HUES64 (cell line): ENCODE measurements around the gene DHRS1.

Experiments
- H3K27ac ChIP-seq: 2 replicates; pipeline ENCODE4 v1.7.0; 2013; ENCODE audit warnings: low read depth, low read length, inconsistent platforms
- H3K27me3 ChIP-seq: 2 replicates; pipeline ENCODE4 v1.6.1; 2013; ENCODE audit warnings: mild to moderate bottlenecking, low read length; ENCODE audit not compliant: insufficient read depth
- H3K36me3 ChIP-seq: 2 replicates; pipeline ENCODE4 v1.6.1; 2013; ENCODE audit warnings: mild to moderate bottlenecking, low read length; ENCODE audit not compliant: insufficient read depth
- H3K4me1 ChIP-seq: 2 replicates; pipeline ENCODE4 v1.6.1; 2013; ENCODE audit warnings: mild to moderate bottlenecking, low read length, moderate library complexity; ENCODE audit not compliant: insufficient read depth
- H3K4me3 ChIP-seq: 2 replicates; pipeline ENCODE4 v1.5.1; 2013; ENCODE audit warnings: mild to moderate bottlenecking, low read length, moderate library complexity
- H3K9ac ChIP-seq: 2 replicates; pipeline ENCODE4 v1.6.1; 2013; ENCODE audit warnings: mild to moderate bottlenecking, low read depth, low read length
- H3K9me3 ChIP-seq: 2 replicates; pipeline ENCODE4 v1.6.1; 2013; ENCODE audit warnings: low read depth, low read length; ENCODE audit not compliant: insufficient read depth
- WGBS: fragments of 150-250, 120-280 bp; methylation state at CpG from one replicate; pipeline ENCODE4 v1.1.7; 2013; ENCODE audit warnings: missing lambda C conversion rate; 5-methylcytosine and 5-hydroxymethylcytosine counted together

DHRS1 gene

DNA sequence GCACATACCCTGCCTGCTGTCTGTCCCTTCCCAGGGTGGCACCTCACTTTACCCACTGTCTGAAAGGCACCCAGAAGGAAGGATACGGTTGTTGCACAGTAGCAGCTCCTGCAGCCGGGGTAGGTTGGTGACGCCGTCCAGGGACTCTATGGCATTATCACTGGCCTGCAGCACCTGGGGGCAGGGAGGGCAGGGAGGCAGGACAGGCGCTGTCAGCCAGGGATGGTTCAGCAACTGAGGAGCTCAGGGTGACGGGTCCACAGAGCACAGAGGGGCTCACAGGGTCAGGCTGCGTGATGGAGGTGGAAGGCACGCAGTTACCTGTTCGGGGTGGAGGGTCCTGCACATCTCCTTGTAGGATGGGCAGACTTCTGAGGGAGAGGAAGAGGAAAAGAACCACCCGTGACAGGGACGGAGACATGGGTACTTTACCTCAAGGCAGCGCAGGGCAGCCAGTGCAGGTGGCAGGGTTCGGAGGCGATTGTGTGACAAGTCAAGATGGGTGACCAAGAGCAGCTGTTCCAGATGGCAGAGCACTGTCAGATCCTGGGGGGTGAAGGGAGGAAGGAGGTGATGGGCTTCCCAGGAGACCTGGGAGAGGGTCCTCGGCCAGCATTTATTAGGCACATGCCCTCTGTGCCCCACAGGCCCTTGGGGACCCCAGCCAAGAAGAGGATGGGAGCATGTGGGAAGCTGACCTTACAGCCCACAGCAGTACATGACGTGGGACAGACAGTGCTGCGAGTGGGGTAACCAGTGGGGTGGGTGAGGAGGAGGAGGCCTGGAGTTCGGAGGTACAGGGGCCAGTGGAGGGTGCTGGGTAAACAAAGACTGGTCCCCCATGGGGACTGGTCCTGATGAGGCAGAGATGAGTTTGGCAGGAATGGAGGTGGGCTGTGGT, 33.0 kb downstream of the DHRS1 start:
- H3K27ac ChIP-seq, result no peak overlapping the region
- no peaks in the 10 kb centered on the region for H3K27me3 ChIP-seq
- no peak overlapping the region for H3K4me3 ChIP-seq
- 92% methylated on average over 18 of the region's 18 CpGs for WGBS
- peaks cover 11% of the 10 kb centered on the region; the same call in 1 of the 2 replicates for H3K36me3 ChIP-seq
- no peaks in the 10 kb centered on the region for H3K4me1 ChIP-seq
- no peaks in the 10 kb centered on the region for H3K9me3 ChIP-seq
- no peak overlapping the region for H3K9ac ChIP-seq

DNA sequence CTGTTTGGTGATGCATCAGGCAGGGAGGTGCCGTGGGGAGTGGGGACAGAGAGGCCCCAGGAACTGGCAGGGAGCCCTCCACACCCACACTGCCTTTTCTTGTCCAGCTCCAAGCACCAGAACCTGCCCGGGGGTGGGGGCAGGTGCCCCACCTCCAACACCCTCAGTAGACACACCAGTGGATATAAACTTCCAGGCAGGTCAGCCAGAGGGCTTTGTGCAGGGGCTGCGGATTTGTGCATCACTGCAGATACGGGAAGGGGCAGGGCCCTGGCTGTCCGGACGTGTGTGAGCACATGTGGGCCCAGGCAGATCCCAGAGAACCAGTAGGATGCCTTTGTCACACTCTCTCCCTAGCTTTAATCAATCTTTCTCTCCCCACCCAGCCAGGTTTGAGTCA, 35.3 kb downstream of the DHRS1 start:
- Histone ChIP-seq H3K36me3 (peaks cover 11% of the 10 kb centered on the region; the same call in 1 of the 2 replicates), H3K27me3 (no peaks in the 10 kb centered on the region), H3K4me3 (no peak overlapping the region), H3K9me3 (no peaks in the 10 kb centered on the region), H3K9ac (no peak overlapping the region), H3K27ac (no peak overlapping the region), H3K4me1 (no peaks in the 10 kb centered on the region)
- 87% methylated on average over 6 of the region's 6 CpGs for WGBS

DNA sequence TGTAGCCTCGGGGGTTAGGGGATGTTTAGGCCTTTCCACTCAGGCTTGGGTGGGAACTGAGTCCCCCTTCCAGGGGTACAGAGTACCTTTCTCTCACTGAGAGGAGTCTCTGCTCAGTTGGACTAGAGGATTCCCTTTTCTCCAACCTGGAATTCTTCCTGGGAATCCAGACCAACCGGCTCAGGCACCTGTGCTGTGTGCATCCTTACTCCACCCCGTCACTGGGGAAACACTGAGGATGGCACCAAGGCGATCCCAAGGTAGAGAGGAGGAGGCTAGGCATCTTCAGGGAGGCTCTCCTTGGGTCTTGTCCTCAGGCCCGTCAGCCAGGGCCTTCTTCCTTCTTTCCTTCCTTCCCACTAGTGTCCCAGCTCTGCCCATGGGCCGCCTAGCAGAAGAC, 35.7 kb downstream of the DHRS1 start:
- Histone ChIP-seq H3K9ac (no peak overlapping the region), H3K36me3 (peaks cover 11% of the 10 kb centered on the region; the same call in 1 of the 2 replicates), H3K4me1 (no peaks in the 10 kb centered on the region), H3K27ac (no peak overlapping the region), H3K4me3 (no peak overlapping the region), H3K9me3 (no peaks in the 10 kb centered on the region), H3K27me3 (no peaks in the 10 kb centered on the region)
- WGBS, result 88% methylated on average over 6 of the region's 6 CpGs

DNA sequence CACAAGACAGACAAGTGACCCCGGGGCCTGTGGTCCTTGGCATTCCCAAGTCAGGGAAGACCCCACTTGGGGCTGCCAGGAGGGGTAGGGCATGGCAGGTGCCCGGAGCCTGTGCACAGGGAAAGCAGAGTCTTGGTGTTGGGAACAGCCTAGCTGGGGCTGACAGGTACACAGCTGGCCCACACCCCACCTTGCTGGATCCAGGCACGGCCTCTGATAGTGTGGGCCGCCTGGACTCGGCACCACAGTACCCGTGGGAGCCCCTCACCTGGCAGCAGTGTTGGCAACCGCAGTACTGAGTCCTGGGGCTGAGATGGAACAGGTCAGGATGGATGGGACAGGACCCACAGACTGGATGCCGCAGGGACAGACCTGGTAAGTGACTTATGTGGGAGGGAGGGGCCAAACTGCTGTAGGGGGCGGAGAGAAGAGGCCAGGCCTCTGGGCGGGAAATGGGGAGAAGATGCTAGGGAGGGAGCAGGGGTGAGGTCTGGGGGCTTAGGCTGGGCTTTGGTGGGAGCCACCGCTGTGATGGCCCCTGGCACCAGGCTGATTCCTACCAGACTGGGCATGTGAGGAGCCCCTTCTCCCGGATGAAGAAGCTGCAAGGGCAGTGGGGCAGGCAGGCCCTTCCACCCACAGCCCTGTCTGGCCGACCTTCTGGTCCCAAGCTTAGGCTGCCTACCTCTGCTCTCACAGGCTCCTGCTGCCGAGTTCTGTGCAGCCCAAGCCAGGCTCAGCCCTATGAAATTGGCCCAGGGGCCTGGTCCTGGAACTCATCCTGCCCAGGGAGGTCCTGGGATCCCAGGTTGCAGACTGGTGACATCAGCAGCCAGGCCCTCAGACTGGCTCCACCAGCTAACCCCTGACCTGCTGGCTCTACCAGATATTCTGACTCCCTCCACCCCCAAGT, 36.5 kb downstream of the DHRS1 start, which contains the start of gene TGM1:
TSS of gene TGM1 (minus strand) at position 357 of the 913 bp plus-strand sequence. CDS start 825 bp downstream, outside the sequence.
- no peaks in the 10 kb centered on the region for H3K9me3 ChIP-seq
- no peak within 1 kb of the TSS for H3K27ac ChIP-seq
- 78% methylated on average over 14 of the region's 14 CpGs for WGBS
- H3K9ac ChIP-seq, result no peak within 1 kb of the TSS
- H3K4me1 ChIP-seq, result no peaks in the 10 kb centered on the region
- no peak within 1 kb of the TSS for H3K4me3 ChIP-seq
- H3K27me3 ChIP-seq, result no peaks in the 10 kb centered on the region
- peaks cover 11% of the 10 kb centered on the region; the same call in 1 of the 2 replicates for H3K36me3 ChIP-seq

DNA sequence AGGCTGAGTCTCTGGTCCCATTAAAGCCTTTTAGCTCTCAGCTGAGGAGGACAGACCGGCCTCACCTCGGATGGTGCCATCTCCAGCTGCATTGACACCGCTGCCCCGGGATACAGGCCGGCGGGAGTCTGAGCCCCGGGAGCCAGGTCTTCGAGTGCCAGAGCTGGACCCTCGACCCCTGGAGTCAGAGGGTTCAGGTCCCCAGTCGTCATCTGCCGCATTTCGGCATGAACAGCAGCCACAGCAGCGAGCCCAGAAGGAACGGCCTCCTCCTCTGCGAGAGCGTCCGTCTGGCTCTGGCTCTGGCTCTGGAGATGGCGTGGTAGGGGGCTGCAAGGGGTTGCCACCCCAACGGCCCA, 37.6 kb downstream of the DHRS1 start:
- Histone ChIP-seq H3K27ac (no peak overlapping the region), H3K9me3 (no peaks in the 10 kb centered on the region), H3K4me3 (no peak overlapping the region), H3K4me1 (no peaks in the 10 kb centered on the region), H3K27me3 (no peaks in the 10 kb centered on the region), H3K36me3 (peaks cover 5% of the 10 kb centered on the region; the same call in 1 of the 2 replicates), H3K9ac (no peak overlapping the region)
- whole genome bisulfite sequencing, result 93% methylated on average over 19 of the region's 19 CpGs

DNA sequence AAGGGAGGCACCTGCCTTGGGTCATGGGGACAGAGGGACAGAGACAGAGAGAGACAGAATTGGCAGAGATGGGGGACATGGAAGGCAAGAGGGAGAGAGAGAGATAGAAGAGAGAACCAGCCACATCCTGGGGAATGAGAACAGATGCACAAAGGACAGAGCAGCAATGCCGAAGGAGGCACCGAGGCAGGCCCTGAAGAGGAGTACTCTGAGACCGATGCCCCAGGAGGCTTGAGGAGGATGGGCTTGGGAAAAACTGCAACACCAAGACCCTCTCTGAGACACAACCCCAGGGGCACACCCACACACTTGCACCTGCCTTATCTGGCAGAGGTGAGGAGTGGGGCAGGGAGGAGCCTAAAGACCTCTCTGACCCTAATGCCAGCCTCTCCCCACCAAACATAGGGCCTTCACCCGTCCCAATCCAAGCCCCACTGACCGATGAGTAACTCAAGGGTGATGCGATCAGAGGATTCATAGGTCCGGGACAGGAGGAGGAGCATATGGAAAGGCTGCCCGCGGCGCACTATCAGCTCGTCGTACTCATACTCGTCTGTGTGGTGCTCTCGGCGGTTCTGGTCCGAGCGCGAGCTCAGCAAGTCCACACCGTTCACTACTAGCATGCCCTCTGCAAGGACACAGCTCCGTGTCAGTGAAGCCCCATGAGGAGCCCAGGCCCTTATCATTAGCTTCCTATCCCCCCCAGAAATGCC, 38.2 kb downstream of the DHRS1 start:
- Histone ChIP-seq H3K36me3 (0 out of 2 replicates have a peak, but pooled peaks cover under 1% of the 10 kb centered on the region), H3K27ac (no peak overlapping the region), H3K4me3 (no peak overlapping the region), H3K9ac (no peak overlapping the region), H3K9me3 (no peaks in the 10 kb centered on the region), H3K4me1 (no peaks in the 10 kb centered on the region), H3K27me3 (no peaks in the 10 kb centered on the region)
- whole genome bisulfite sequencing, result 94% methylated on average over 20 of the region's 20 CpGs

DNA sequence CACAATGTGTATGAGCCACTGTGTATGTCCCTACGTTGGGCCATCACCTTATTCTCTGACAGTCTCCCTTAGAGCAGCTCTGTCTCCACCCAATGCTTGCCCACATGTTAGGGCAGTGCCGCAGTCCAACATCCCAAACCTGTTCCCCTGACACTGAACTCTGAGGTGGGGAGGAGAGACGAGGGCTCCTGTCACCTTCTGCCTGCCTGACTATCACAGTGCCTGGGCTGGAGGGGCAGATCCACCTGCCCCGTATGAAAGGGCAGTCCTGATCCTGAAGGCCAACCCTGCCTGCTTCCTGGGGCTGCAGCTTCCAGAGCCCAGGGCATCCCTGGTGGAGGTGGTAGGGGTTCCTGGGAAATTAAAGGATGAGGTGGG, 38.8 kb downstream of the DHRS1 start:
- H3K36me3 ChIP-seq, result no peaks in the 10 kb centered on the region
- WGBS, result 83% methylated on average over 4 of the region's 4 CpGs

DNA sequence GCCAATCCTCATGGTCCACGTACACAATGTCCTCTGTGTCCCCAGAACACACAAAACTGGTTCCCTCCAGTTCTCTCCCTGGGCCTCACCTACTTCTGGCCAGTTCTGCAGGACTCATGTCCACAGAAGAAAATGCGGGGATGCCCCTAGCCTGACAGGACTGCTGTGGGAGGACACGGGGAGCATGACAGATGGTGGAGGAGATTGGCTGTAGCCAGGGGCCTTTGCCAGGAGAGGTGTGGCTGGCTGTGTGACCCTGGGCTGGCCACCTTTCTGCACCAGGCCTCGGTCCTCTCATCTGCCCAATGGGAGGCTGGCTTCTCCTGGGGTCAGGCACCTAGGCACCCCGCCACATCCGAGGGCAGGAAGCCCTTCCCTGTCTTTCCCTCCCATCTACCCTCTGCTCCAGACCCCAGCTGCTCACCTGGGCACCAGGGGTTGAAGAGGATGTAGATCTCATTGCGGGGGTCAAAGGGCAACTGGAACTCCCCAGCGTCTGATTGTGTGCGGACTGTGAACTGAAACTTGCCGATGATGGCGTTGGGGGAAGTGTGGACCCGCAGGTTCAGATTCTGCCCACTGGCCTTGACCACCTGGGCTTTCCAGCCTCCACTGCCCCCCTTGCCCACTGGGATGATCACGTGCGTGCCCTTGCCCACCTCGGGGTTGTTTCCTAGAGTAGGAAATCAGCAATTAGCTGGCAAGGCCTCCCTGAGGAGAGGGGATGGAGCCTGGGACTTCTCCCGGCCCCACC, 39.4 kb downstream of the DHRS1 start:
- H3K9ac ChIP-seq, result no peak overlapping the region
- no peak overlapping the region for H3K27ac ChIP-seq
- WGBS, result 93% methylated on average over 16 of the region's 16 CpGs
- H3K4me3 ChIP-seq, result no peak overlapping the region
- H3K9me3 ChIP-seq, result no peaks in the 10 kb centered on the region
- no peaks in the 10 kb centered on the region for H3K4me1 ChIP-seq
- no peaks in the 10 kb centered on the region for H3K36me3 ChIP-seq
- H3K27me3 ChIP-seq, result no peaks in the 10 kb centered on the region

More for the DNA sequence above, 38.8 kb downstream of the DHRS1 start:
- no peaks in the 10 kb centered on the region for H3K27me3 ChIP-seq
- no peaks in the 10 kb centered on the region for H3K4me1 ChIP-seq
- no peak overlapping the region for H3K9ac ChIP-seq
- no peak overlapping the region for H3K4me3 ChIP-seq
- H3K27ac ChIP-seq, result no peak overlapping the region
- H3K9me3 ChIP-seq, result no peaks in the 10 kb centered on the region

DNA sequence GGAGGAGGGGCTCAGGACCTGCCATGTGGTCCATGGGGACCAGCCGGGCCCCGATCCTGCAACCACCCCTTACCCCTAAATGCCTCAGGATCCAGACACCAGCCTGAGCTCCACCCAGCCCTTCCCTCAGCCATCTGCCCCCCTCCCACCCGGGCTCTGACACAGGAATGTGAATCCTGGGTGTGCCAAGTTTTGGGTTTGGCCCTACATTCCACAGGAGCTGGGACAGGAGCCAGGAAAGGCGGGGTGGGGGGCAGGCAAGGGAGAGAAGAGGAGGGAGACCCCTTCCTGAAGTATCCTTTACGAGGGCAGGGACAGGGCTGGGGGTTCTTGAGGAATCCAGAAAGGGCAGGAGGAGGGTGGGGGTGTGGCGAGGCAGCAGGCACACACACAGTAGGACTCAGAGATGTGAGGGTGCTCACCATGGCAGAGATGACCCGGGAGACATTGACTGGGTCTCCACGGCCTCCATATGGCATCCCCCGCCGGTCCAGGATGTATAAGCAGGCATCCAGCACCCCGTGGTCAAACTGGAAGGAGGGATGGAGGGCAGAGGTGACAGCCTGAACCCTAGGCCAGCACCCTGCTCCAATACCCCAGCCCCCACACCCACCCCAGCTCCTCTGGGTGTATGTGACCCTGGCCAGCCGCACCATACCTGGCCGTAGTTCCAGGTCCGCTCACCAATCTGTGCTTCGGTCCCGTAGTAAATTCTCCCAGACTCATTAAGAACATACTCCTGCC, 40.1 kb downstream of the DHRS1 start:
- Histone ChIP-seq H3K36me3 (no peaks in the 10 kb centered on the region), H3K27ac (no peak overlapping the region)
- 93% methylated on average over 16 of the region's 16 CpGs for WGBS

More for the DNA sequence above, 40.1 kb downstream of the DHRS1 start:
- Histone ChIP-seq H3K9me3 (no peaks in the 10 kb centered on the region), H3K9ac (no peak overlapping the region), H3K27me3 (no peaks in the 10 kb centered on the region), H3K4me3 (no peak overlapping the region), H3K4me1 (no peaks in the 10 kb centered on the region)
